T-cell (primary cell): ENCODE results near the gene NR2F1. TPM values are rescaled to one million over a fixed set of nuclear protein-coding genes. Genes with fewer than 3 reads are reported as not detected.

Experiments
- ATAC-seq, 4 experiments: fragments of 200-7000 bp in 3 of 4; fragments of 150-1000 bp in 1 of 4; cut with Tn5 transposase; replicated peaks in 1 of 4; 1 replicate in 3 of 4; 2 replicates in 1 of 4; pipeline ENCODE4 v1.10.0; 2021; ENCODE audit warnings: moderate library complexity in 3 of 4, mild to moderate bottlenecking in 2 of 4, moderate number of reproducible peaks in 1 of 4
- CTCF ChIA-PET, 2 donors: fragments of 300-600 bp; sonication (Branson Sonifier 250); formaldehyde crosslinking; loops; one replicate each; lab custom pipeline; 2022; ENCODE audit warnings: antibody characterized with exemption in 2 of 2; lab: Charles Lee
- POLR2A ChIA-PET, 2 donors: fragments of 300-600 bp; sonication (Branson Sonifier 250); formaldehyde crosslinking; loops; one replicate each; lab custom pipeline; 2022; ENCODE audit warnings: antibody characterized with exemption in 2 of 2; lab: Charles Lee
- DNase-seq, 35 experiments: peaks; one replicate each; pipeline versions ENCODE4 v3.0.0 to v3.0.0-alpha.2; 2013 to 2023
- H3K27ac ChIP-seq: one replicate; pipeline ENCODE4 v1.5.1; 2013; ENCODE audit warnings: low read length
- H3K27me3 ChIP-seq, 2 experiments: replicated peaks in 1 of 2; 1 replicate in 1 of 2; 2 replicates in 1 of 2; pipeline versions ENCODE4 v1.6.1 to v1.7.0; 2013; ENCODE audit warnings: low read length in 1 of 2, mixed read lengths in 1 of 2; ENCODE audit not compliant: control insufficient read depth in 2 of 2, insufficient read depth in 2 of 2; ENCODE audit errors: extremely low read depth in 1 of 2
- H3K36me3 ChIP-seq, 2 donors: 1 replicate in 1 of 2; 2 replicates in 1 of 2; pipeline versions ENCODE4 v1.6.1 to v1.7.0; 2013; ENCODE audit warnings: low read length in 1 of 2; ENCODE audit not compliant: control insufficient read depth in 2 of 2, insufficient read depth in 1 of 2; ENCODE audit errors: extremely low read depth in 1 of 2
- H3K4me1 ChIP-seq, 2 experiments: 1 replicate in 1 of 2; 2 replicates in 1 of 2; pipeline versions ENCODE4 v1.6.1 to v1.7.0; 2013; ENCODE audit warnings: low read length in 2 of 2, mixed read lengths in 1 of 2; ENCODE audit not compliant: insufficient read depth in 2 of 2, control insufficient read depth in 1 of 2; ENCODE audit errors: extremely low read depth in 1 of 2
- H3K4me3 ChIP-seq, 2 donors: 1 replicate in 1 of 2; 2 replicates in 1 of 2; pipeline versions ENCODE4 v1.5.1 to v1.7.0; 2013; ENCODE audit warnings: mild to moderate bottlenecking in 2 of 2, low read length in 1 of 2, moderate library complexity in 1 of 2; ENCODE audit not compliant: control insufficient read depth in 1 of 2; ENCODE audit errors: extremely low read depth in 1 of 2
- H3K9me3 ChIP-seq: 2 replicates; pipeline ENCODE4 v1.7.0; 2013
- H3K27ac Mint-ChIP-seq, 2 donors: one replicate each; pipeline ENCODE4 v1.8.0; 2020 to 2021; ENCODE audit warnings: mild to moderate bottlenecking in 2 of 2, mixed read lengths in 2 of 2
- H3K27me3 Mint-ChIP-seq, 2 donors: one replicate each; pipeline ENCODE4 v1.8.0; 2021 to 2022; ENCODE audit warnings: mixed read lengths in 2 of 2
- H3K36me3 Mint-ChIP-seq: one replicate; pipeline ENCODE4 v1.8.0; 2021; ENCODE audit warnings: mixed read lengths
- H3K4me1 Mint-ChIP-seq, 3 donors: one replicate each; pipeline ENCODE4 v1.8.0; 2020 to 2022; ENCODE audit warnings: mixed read lengths in 3 of 3, mild to moderate bottlenecking in 1 of 3
- H3K4me3 Mint-ChIP-seq, 3 donors: one replicate each; pipeline ENCODE4 v1.8.0; 2020 to 2022; ENCODE audit warnings: mild to moderate bottlenecking in 3 of 3, mixed read lengths in 3 of 3, moderate library complexity in 3 of 3
- H3K9me3 Mint-ChIP-seq, 3 donors: one replicate each; pipeline ENCODE4 v1.8.0; 2020 to 2022; ENCODE audit warnings: mixed read lengths in 3 of 3
- WGBS: methylation state at CpG from one replicate; pipeline ENCODE4 v1.1.5; 2013; ENCODE audit warnings: missing lambda C conversion rate; ENCODE audit not compliant: insufficient coverage; 5-methylcytosine and 5-hydroxymethylcytosine counted together
- total RNA-seq, 35 experiments: library from RNA in 6 of 35; stranded (reverse) in 6 of 35; fragments of 120-200 nt in 1 of 35; gene quantifications; one replicate each; pipeline versions ENCODE4 v1.2.1 to v1.2.4 and lab custom pipeline; 2013 to 2026

The NR2F1 gene
- total RNA-seq, 5 donors from 2014 or later (not counting 1 experiment from before 2014, with no cell fraction given), result 0.25 to 0.67 (median 0.33) TPM; not detected in 2

- no peak overlapping the region for H3K4me3 ChIP-seq
- H3K27me3 Mint-ChIP-seq, result peaks cover 38 to 42% of the 10 kb centered on the region in 2 donors
- ChIA-PET CTCF (interaction anchor here in 1 of 2 donors (0.5 kb wide), 1 partner anchor 17 kb away, joined by 3 read pairs; no protein-coding TSS in a partner anchor), POLR2A (interaction anchor here in 1 of 2 donors (0.8 kb wide), 1 partner anchor 151 kb away, joined by 3 read pairs; no protein-coding TSS in a partner anchor)
- H3K27ac Mint-ChIP-seq, result no peak overlapping the region
- H3K27ac ChIP-seq, result no peak overlapping the region
- peaks cover 0 to 4% (median 0%) of the 10 kb centered on the region in 3 donors for H3K9me3 Mint-ChIP-seq
- no peaks in the 10 kb centered on the region for H3K36me3 ChIP-seq
- 14% methylated on average over 1 of the region's 5 CpGs for WGBS
- no peaks in the 10 kb centered on the region for H3K36me3 Mint-ChIP-seq
- H3K27me3 ChIP-seq, result peaks cover 24 to 81% of the 10 kb centered on the region in 2 experiments
- H3K4me3 Mint-ChIP-seq, result no peak overlapping the region
- H3K9me3 ChIP-seq, result no peaks in the 10 kb centered on the region
- ATAC-seq (no peak), DNase-seq (no peak)
- H3K4me1 Mint-ChIP-seq, result peaks cover 7 to 19% (median 16%) of the 10 kb centered on the region in 3 donors
- peaks cover 0 to 32% of the 10 kb centered on the region in 2 experiments for H3K4me1 ChIP-seq
Observed at GRCh38 chr5:93599001-93599379, 16.0 kb downstream of the NR2F1 start.

- H3K27me3 Mint-ChIP-seq, result peaks cover 34 to 40% of the 10 kb centered on the region in 2 donors
- H3K4me1 Mint-ChIP-seq, result peaks cover 7 to 18% (median 16%) of the 10 kb centered on the region in 3 donors
- ATAC-seq, result no peak
- H3K4me1 ChIP-seq, result peaks cover 0 to 32% of the 10 kb centered on the region in 2 experiments
- no peaks in the 10 kb centered on the region for H3K36me3 Mint-ChIP-seq
- no peak overlapping the region for H3K27ac ChIP-seq
- no peak overlapping the region for H3K4me3 Mint-ChIP-seq
- peaks cover 24 to 86% of the 10 kb centered on the region in 2 experiments for H3K27me3 ChIP-seq
- H3K27ac Mint-ChIP-seq, result no peak overlapping the region
- ChIA-PET POLR2A (interaction anchor here in 1 of 2 donors (0.6 to 0.8 kb wide), 2 partner anchors 10 to 151 kb away, joined by 3 read pairs; no protein-coding TSS in a partner anchor), CTCF (interaction anchor here (0.5 to 1.2 kb wide), 2 partner anchors 17 kb away, joined by 3 read pairs; no protein-coding TSS in a partner anchor)
- H3K4me3 ChIP-seq, result no peak overlapping the region
- WGBS, result 8% methylated on average over 9 of the region's 17 CpGs
- peaks cover 0 to 4% (median 0%) of the 10 kb centered on the region in 3 donors for H3K9me3 Mint-ChIP-seq
- H3K9me3 ChIP-seq, result no peaks in the 10 kb centered on the region
- no peaks in the 10 kb centered on the region for H3K36me3 ChIP-seq
- DNase-seq, result no peak
Observed at GRCh38 chr5:93599399-93600120, 16.5 kb downstream of the NR2F1 start.

DNA sequence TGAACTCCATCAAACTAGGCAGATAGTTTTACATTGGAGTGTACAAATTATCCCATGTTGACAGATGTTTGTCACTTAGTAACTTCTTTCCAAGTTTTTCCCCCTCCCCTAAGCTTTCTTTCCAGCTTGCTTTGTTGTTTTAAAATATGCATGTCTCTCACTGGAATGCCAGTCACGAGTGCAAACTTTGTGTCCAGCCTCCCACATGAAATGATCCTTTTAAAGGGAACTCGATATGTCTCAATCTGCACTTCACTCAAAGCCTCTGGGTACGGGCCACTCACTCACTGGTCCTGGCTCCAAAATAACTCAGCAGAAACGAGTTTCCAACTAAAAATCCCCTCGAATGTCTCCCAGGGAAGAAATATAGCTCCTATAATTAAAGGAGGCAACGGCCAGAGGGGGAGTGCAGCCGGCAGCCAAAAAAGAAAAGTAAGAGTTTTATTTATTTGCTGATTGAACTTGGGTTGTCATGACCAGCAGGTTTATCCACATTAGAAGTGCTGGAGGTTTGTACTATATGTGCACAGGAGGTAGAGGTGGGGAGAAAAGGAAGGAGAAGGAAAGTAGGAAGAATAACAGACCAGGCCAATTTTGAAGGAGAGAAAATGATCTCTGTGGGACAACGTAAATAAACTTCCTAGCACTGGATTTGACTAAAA is 17.5 kb downstream of the NR2F1 start:
- Mint-ChIP-seq H3K9me3 (peaks cover 0 to 4% (median 0%) of the 10 kb centered on the region in 3 donors), H3K27me3 (peaks cover 37 to 40% of the 10 kb centered on the region in 2 donors), H3K27ac (no peak overlapping the region), H3K36me3 (no peaks in the 10 kb centered on the region), H3K4me3 (no peak overlapping the region), H3K4me1 (peaks cover 7 to 18% (median 14%) of the 10 kb centered on the region in 3 donors)
- POLR2A ChIA-PET, result no interaction called here
- Histone ChIP-seq H3K27me3 (peaks cover 30 to 82% of the 10 kb centered on the region in 2 experiments), H3K9me3 (no peaks in the 10 kb centered on the region), H3K27ac (no peak overlapping the region), H3K36me3 (no peaks in the 10 kb centered on the region), H3K4me3 (no peak overlapping the region), H3K4me1 (peaks cover 0 to 26% of the 10 kb centered on the region in 2 experiments)
- no peak for DNase-seq
- WGBS, result 18% methylated on average over 5 of the region's 8 CpGs
- CTCF ChIA-PET, result interaction anchor here in 1 of 2 donors (1.2 kb wide), 1 partner anchor 18 kb away, joined by 3 read pairs; no protein-coding TSS in a partner anchor
- no peak for ATAC-seq

DNA sequence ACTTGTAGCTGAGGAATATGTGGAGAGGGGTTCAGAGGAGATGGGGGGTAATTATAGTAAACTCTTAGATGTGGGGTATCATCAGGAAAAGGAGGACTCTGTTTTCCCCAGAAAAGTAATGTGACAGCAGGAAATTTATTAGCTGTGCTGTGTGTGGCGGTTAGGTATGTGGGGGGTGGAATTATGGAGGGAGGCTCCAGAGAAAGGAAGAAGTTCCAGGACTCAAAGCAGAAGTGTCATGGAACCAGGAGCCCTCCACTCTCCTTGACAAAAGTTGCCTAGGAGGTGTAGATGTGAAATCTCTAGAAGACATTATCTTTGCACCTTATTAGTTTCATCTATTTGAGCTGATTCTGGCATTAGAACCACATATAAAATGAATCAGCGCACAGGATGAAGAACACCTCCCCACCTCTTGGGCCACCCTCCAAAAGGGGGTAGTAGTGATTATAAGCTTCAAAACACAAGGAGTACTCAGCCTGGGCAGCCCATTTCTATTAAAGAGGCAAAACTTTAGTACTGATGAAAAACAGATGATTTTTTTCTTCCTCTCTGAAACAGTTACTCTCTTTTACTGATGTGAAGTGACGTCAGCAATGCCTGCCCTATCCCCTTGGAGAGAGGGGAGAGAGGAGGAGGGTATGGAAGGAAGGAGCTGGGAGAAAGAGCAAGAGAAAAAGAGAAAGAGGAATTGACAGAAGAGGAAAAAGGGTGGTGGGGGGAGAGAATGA is 18.2 kb downstream of the NR2F1 start:
- H3K36me3 Mint-ChIP-seq, result no peaks in the 10 kb centered on the region
- ChIA-PET POLR2A (interaction anchor here in 1 of 2 donors (0.9 kb wide), 1 partner anchor 10 kb away, joined by 3 read pairs; no protein-coding TSS in a partner anchor), CTCF (interaction anchor here (0.5 to 0.8 kb wide), 2 partner anchors 11 to 1159 kb away, joined by 3 to 6 read pairs; no protein-coding TSS in a partner anchor)
- Histone ChIP-seq H3K27ac (no peak overlapping the region), H3K9me3 (no peaks in the 10 kb centered on the region), H3K4me1 (peaks cover 0 to 21% of the 10 kb centered on the region in 2 experiments), H3K36me3 (no peaks in the 10 kb centered on the region), H3K27me3 (peaks cover 29 to 79% of the 10 kb centered on the region in 2 experiments), H3K4me3 (no peak overlapping the region)
- H3K9me3 Mint-ChIP-seq, result no peaks in the 10 kb centered on the region
- no peak overlapping the region for H3K4me3 Mint-ChIP-seq
- DNase-seq, result no peak
- H3K27me3 Mint-ChIP-seq, result peaks cover 34 to 39% of the 10 kb centered on the region in 2 donors
- H3K4me1 Mint-ChIP-seq, result peaks cover 5 to 11% (median 10%) of the 10 kb centered on the region in 3 donors
- H3K27ac Mint-ChIP-seq, result no peak overlapping the region
- WGBS, result 100% methylated on average over 1 of the region's 3 CpGs
- no peak for ATAC-seq

DNA sequence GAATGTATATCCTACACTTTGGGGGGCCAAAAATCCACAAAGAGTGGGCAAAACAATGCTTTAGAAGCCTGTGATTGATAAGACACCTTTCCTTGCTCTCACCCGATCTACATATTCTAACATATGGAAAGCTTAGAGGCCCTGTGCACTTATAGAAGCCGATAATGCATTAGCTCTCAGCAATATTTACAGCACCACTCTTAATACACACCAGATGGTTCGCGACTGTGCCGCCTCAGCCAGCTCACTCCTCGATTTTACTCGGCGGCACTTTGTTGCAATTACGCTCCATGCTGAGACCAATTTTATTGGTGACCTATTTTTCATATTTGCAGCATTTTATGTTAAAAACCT is 18.8 kb downstream of the NR2F1 start:
- Mint-ChIP-seq H3K9me3 (no peaks in the 10 kb centered on the region), H3K27ac (no peak overlapping the region), H3K4me3 (no peak overlapping the region), H3K4me1 (peaks cover 5 to 9% (median 7%) of the 10 kb centered on the region in 3 donors), H3K36me3 (no peaks in the 10 kb centered on the region), H3K27me3 (peaks cover 35 to 39% of the 10 kb centered on the region in 2 donors)
- H3K4me1 ChIP-seq, result peaks cover 0 to 16% of the 10 kb centered on the region in 2 experiments
- 15% methylated on average over 5 of the region's 9 CpGs for WGBS
- no peaks in the 10 kb centered on the region for H3K36me3 ChIP-seq
- CTCF ChIA-PET, result interaction anchor here (0.5 to 0.8 kb wide), 2 partner anchors 11 to 1158 kb away, joined by 3 to 6 read pairs; no protein-coding TSS in a partner anchor
- no peak overlapping the region for H3K4me3 ChIP-seq
- H3K27ac ChIP-seq, result no peak overlapping the region
- DNase-seq (no peak), ATAC-seq (no peak)
- no peaks in the 10 kb centered on the region for H3K9me3 ChIP-seq
- H3K27me3 ChIP-seq, result peaks cover 29 to 73% of the 10 kb centered on the region in 2 experiments
- POLR2A ChIA-PET, result interaction anchor here in 1 of 2 donors (0.9 kb wide), 1 partner anchor 11 kb away, joined by 3 read pairs; no protein-coding TSS in a partner anchor
